CD4-positive, alpha-beta memory T cell (primary cell): Measurements from ENCODE around the gene WIZ. TPM values are rescaled to one million over a fixed set of nuclear protein-coding genes. Genes with fewer than 3 reads are reported as not detected.

Experiments
- CTCF ChIA-PET: fragments of 350-600 bp; sonication (Branson Sonifier 250); formaldehyde crosslinking; loops from one replicate; lab custom pipeline; 2021; ENCODE audit warnings: inconsistent platforms; ENCODE audit not compliant: partially characterized antibody; lab: Charles Lee
- POLR2A ChIA-PET: fragments of 350-600 bp; sonication (Branson Sonifier 250); formaldehyde crosslinking; loops from one replicate; lab custom pipeline; 2021; ENCODE audit not compliant: partially characterized antibody; lab: Charles Lee
- DNase-seq, 5 donors: peaks; one replicate each; pipeline versions ENCODE4 v3.0.0 to v3.0.0-alpha.2; 2020 to 2022; ENCODE audit warnings: mixed read lengths in 1 of 5
- H3K27ac ChIP-seq: one replicate; pipeline ENCODE4 v1.7.0; 2013; ENCODE audit warnings: low read depth, low read length
- H3K27me3 ChIP-seq: 2 replicates; pipeline ENCODE4 v1.7.0; 2013; ENCODE audit warnings: mild to moderate bottlenecking, low read length, moderate library complexity; ENCODE audit not compliant: insufficient read depth
- H3K36me3 ChIP-seq: 2 replicates; pipeline ENCODE4 v1.7.0; 2013; ENCODE audit warnings: mild to moderate bottlenecking, low read length, moderate library complexity; ENCODE audit not compliant: insufficient read depth
- H3K4me1 ChIP-seq: 2 replicates; pipeline ENCODE4 v1.7.0; 2013; ENCODE audit warnings: mild to moderate bottlenecking, low read length, moderate library complexity; ENCODE audit not compliant: insufficient read depth
- H3K4me3 ChIP-seq, 2 donors: one replicate each; pipeline ENCODE4 v1.7.0; 2013; ENCODE audit warnings: low read length in 2 of 2, mild to moderate bottlenecking in 1 of 2
- H3K9me3 ChIP-seq, 2 donors: one replicate each; pipeline ENCODE4 v1.7.0; 2013; ENCODE audit warnings: low read length in 2 of 2, control low read depth in 1 of 2; ENCODE audit not compliant: control insufficient read depth in 1 of 2
- H3K27ac Mint-ChIP-seq, 7 donors: one replicate each; pipeline ENCODE4 v1.8.0; 2020 to 2021; ENCODE audit warnings: mixed read lengths in 7 of 7, mild to moderate bottlenecking in 6 of 7, inconsistent platforms in 3 of 7, moderate library complexity in 3 of 7
- H3K27me3 Mint-ChIP-seq, 2 donors: one replicate each; pipeline ENCODE4 v1.8.0; 2020 to 2021; ENCODE audit warnings: mixed read lengths in 2 of 2
- H3K36me3 Mint-ChIP-seq, 2 donors: one replicate each; pipeline ENCODE4 v1.8.0; 2020 to 2021; ENCODE audit warnings: mixed read lengths in 2 of 2, inconsistent platforms in 1 of 2, mild to moderate bottlenecking in 1 of 2
- H3K4me1 Mint-ChIP-seq, 4 donors: one replicate each; pipeline ENCODE4 v1.8.0; 2020 to 2021; ENCODE audit warnings: mixed read lengths in 4 of 4, mild to moderate bottlenecking in 1 of 4
- H3K4me3 Mint-ChIP-seq, 8 donors: one replicate each; pipeline ENCODE4 v1.8.0; 2020 to 2021; ENCODE audit warnings: mixed read lengths in 8 of 8, mild to moderate bottlenecking in 7 of 8, moderate library complexity in 6 of 8, inconsistent platforms in 3 of 8
- H3K9me3 Mint-ChIP-seq, 8 donors: one replicate each; pipeline ENCODE4 v1.8.0; 2020 to 2021; ENCODE audit warnings: mixed read lengths in 8 of 8, mild to moderate bottlenecking in 5 of 8, inconsistent platforms in 3 of 8, moderate library complexity in 1 of 8
- intact Hi-C: fragments of 100-400 bp; cut with micrococcal nuclease; formaldehyde crosslinking; loops from one replicate; pipeline ENCODE4 v1.15.1; 2023
- polyA plus RNA-seq, 2 donors: library from polyadenylated mRNA; unstranded; fragments of 300-500 nt; fragmentation: Illumina TruSeq; gene quantifications; one replicate each; pipeline ENCODE4 v1.2.3, GENCODE V29; 2021
- total RNA-seq, 2 experiments: library from RNA; stranded (reverse); gene quantifications; one replicate each; pipeline ENCODE4 v1.2.3, GENCODE V29; 2021

The WIZ gene
- total and polyA plus RNA-seq, 4 experiments from 2014 or later: 0.03 to 30.0 (median 15.6) TPM

DNA sequence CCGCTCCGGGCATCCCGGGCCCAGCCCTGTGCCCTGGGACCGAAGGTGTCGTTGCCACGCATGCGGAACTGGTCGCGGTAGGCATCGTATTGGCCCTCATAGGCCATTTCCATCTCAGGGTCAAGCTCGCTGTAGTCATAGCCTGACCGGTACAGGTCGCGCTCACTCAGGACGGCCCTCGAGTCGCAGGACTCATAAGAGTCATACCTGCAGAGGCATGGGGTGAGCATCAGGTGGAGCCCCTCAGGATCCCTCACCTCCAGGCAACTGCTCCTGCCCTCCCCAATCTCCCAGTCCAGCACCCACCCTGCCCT is 48.4 kb downstream of the WIZ start:
- Mint-ChIP-seq H3K36me3 (peaks cover 34 to 67% of the 10 kb centered on the region in 2 donors), H3K4me3 (no peak overlapping the region), H3K4me1 (peaks cover 11 to 31% (median 21%) of the 10 kb centered on the region in 4 donors), H3K27ac (no peak overlapping the region), H3K27me3 (no peaks in the 10 kb centered on the region), H3K9me3 (peaks cover 0 to 2% (median 0%) of the 10 kb centered on the region in 8 donors)
- ChIA-PET POLR2A (interaction anchor here (0.9 to 2.3 kb wide), 2 partner anchors 17 to 22 kb away, joined by 3 to 8 read pairs; partner anchors contain the start of genes AKAP8 and AKAP8L), CTCF (interaction anchor here (2.3 kb wide), 1 partner anchor 18 kb away, joined by 6 read pairs; the partner anchor contains the start of gene AKAP8L)
- DNase-seq: no peak
- no peak overlapping the region for H3K27ac ChIP-seq
- peaks cover 77% of the 10 kb centered on the region for H3K36me3 ChIP-seq
- H3K9me3 ChIP-seq: no peaks in the 10 kb centered on the region
- H3K27me3 ChIP-seq: no peaks in the 10 kb centered on the region
- no peak overlapping the region for H3K4me3 ChIP-seq
- no peaks in the 10 kb centered on the region for H3K4me1 ChIP-seq
- intact Hi-C loops: no loop called here

- H3K36me3 Mint-ChIP-seq: peaks cover 39 to 68% of the 10 kb centered on the region in 2 donors
Observed at GRCh38 chr19:15400521-15401396, 49.0 kb downstream of the WIZ start.

DNA sequence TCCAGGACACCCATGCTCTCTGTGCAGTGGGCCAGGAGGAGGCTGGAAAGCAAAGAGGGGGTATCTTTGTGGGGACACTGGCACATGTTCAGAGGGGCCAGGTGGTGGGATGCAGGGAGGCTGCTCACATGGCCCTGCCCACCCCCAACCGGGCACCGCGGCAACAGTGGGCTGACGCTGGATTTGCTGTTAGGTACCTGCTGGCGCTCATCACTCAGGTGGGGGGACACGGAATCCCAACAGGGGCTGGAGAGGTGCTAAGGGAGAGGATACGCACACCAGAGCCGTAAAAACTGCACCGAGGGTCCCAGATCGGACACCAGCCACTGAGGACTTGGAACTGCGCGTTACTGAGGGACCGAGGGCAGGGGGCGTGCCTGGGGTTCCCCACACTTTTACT is 50.1 kb downstream of the WIZ start:
- intact Hi-C loops: no loop called here
- Histone ChIP-seq H3K36me3 (peaks cover 74% of the 10 kb centered on the region), H3K27ac (no peak overlapping the region), H3K27me3 (no peaks in the 10 kb centered on the region), H3K4me3 (no peak overlapping the region), H3K9me3 (no peaks in the 10 kb centered on the region), H3K4me1 (no peaks in the 10 kb centered on the region)
- Mint-ChIP-seq H3K4me3 (no peak overlapping the region), H3K36me3 (peaks cover 35 to 66% of the 10 kb centered on the region in 2 donors), H3K9me3 (no peaks in the 10 kb centered on the region), H3K4me1 (peaks cover 6 to 21% (median 13%) of the 10 kb centered on the region in 4 donors), H3K27ac (no peak overlapping the region), H3K27me3 (no peaks in the 10 kb centered on the region)
- ChIA-PET CTCF (no interaction called here), POLR2A (no interaction called here)
- no peak for DNase-seq

More at GRCh38 chr19:15400521-15401396, 49.0 kb downstream of the WIZ start:
- Histone ChIP-seq H3K9me3 (no peaks in the 10 kb centered on the region), H3K4me1 (no peaks in the 10 kb centered on the region), H3K27ac (no peak overlapping the region), H3K4me3 (no peak overlapping the region), H3K27me3 (no peaks in the 10 kb centered on the region), H3K36me3 (peaks cover 76% of the 10 kb centered on the region)
- ChIA-PET POLR2A (interaction anchor here (0.9 to 1.0 kb wide), 2 partner anchors 18 to 24 kb away, joined by 3 read pairs; partner anchors contain the start of gene AKAP8L), CTCF (interaction anchor here (2.3 kb wide), 1 partner anchor 18 kb away, joined by 6 read pairs; the partner anchor contains the start of gene AKAP8L)
- no peak for DNase-seq
- H3K4me1 Mint-ChIP-seq: peaks cover 9 to 28% (median 19%) of the 10 kb centered on the region in 4 donors
- no peaks in the 10 kb centered on the region for H3K9me3 Mint-ChIP-seq
- intact Hi-C loops: no loop called here
- H3K27ac Mint-ChIP-seq: peak overlapping the region in 1 of 7 donors; percentile 46
- no peaks in the 10 kb centered on the region for H3K27me3 Mint-ChIP-seq
- no peak overlapping the region for H3K4me3 Mint-ChIP-seq

DNA sequence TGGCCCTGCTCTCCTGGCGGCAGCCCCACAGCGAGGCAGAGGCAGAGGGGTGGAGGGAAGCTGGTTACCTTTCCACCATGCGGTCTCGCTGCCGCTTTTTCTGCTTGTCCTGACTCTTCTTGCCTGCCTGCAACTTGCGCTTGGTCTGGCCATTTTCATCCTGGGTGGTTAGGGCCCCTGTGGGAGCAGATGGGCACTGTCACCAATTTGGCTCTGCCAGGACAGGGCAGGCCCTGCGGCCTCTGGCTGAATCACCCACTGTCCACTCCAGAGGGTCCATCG is 50.6 kb downstream of the WIZ start:
- peaks cover 74% of the 10 kb centered on the region for H3K36me3 ChIP-seq
- H3K9me3 ChIP-seq: no peaks in the 10 kb centered on the region
- no peaks in the 10 kb centered on the region for H3K4me1 ChIP-seq
- no peak overlapping the region for H3K27ac ChIP-seq
- CTCF ChIA-PET: no interaction called here
- no peaks in the 10 kb centered on the region for H3K9me3 Mint-ChIP-seq
- no peaks in the 10 kb centered on the region for H3K27me3 ChIP-seq
- no peaks in the 10 kb centered on the region for H3K27me3 Mint-ChIP-seq
- H3K4me3 ChIP-seq: no peak overlapping the region
- peaks cover 1 to 16% (median 10%) of the 10 kb centered on the region in 4 donors for H3K4me1 Mint-ChIP-seq
- no peak overlapping the region for H3K4me3 Mint-ChIP-seq
- no peak overlapping the region for H3K27ac Mint-ChIP-seq
- peaks cover 32 to 65% of the 10 kb centered on the region in 2 donors for H3K36me3 Mint-ChIP-seq
- intact Hi-C loops: no loop called here
- DNase-seq: no peak
- POLR2A ChIA-PET: interaction anchor here (0.8 kb wide), 1 partner anchor 20 kb away, joined by 3 read pairs; no protein-coding TSS in a partner anchor

DNA sequence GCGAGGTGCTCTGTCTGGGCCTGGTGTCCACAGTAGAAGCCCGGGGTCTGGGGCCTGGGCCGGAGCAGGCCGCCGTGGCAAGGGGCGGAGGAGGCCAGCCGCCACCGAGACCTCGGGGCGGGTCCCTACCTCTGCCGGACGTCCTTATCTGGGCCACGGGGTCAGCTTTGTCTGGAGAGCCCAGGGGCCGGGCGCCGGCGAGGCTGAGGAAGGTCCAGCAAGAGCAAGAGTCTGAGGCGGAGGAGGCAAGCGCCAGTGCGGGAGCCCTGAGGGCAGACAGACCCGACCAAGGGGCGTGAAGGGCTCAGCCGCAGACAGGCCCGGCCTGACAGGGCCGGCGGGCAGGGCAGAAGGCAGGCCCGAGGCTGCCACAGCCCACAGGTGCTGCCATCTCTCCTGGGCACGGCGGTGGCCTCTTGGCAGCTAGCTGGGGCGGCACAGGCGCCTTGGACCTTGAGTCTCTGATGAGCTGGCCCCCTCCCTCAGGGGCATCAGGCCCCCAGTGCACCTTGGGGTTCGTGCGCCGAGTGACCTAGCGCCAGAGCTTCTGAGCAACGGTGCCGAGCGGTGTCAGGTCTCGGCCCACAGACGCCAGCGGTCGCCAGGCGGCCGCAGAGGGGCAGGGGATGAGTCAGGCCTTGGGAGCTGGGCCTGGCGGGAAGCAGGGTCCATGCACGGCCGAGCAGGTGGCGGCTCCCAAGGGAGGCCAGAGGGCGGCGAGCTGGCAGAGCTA is 51.1 kb downstream of the WIZ start:
- Histone ChIP-seq H3K9me3 (no peaks in the 10 kb centered on the region), H3K4me3 (no peak overlapping the region), H3K36me3 (peaks cover 73% of the 10 kb centered on the region), H3K4me1 (no peaks in the 10 kb centered on the region), H3K27me3 (no peaks in the 10 kb centered on the region), H3K27ac (no peak overlapping the region)
- peaks cover 4 to 16% (median 8%) of the 10 kb centered on the region in 4 donors for H3K4me1 Mint-ChIP-seq
- no peak overlapping the region for H3K27ac Mint-ChIP-seq
- POLR2A ChIA-PET: interaction anchor here (0.8 kb wide), 1 partner anchor 20 kb away, joined by 3 read pairs; no protein-coding TSS in a partner anchor
- H3K4me3 Mint-ChIP-seq: no peak overlapping the region
- H3K36me3 Mint-ChIP-seq: peaks cover 29 to 68% of the 10 kb centered on the region in 2 donors
- no peak for DNase-seq
- H3K27me3 Mint-ChIP-seq: no peaks in the 10 kb centered on the region
- H3K9me3 Mint-ChIP-seq: no peaks in the 10 kb centered on the region
- CTCF ChIA-PET: interaction anchor here (2.0 kb wide), 1 partner anchor 20 kb away, joined by 7 read pairs; the partner anchor contains the start of gene AKAP8L
- intact Hi-C loops: no loop called here

DNA sequence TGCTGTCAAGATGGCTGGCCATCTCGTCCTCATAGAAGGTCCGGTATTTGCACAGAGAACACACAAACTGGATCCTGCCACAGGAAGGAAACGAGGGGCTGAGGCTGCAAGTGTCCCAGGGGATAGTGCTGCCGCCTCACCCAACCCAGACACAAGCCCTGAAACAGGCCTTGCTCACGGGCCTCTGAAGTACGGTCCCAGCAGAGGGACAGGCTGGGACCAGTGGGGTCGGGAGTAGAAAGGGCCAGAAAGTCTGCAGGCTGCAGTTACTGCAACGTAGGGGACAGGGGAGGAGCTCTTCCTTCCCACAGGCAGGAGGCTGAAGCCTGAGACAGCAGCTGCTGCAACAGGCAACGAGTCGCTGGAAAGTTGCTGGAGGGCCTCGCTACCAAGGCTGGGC is 52.0 kb downstream of the WIZ start:
- H3K9me3 ChIP-seq: no peaks in the 10 kb centered on the region
- H3K4me1 ChIP-seq: no peaks in the 10 kb centered on the region
- Mint-ChIP-seq H3K27me3 (no peaks in the 10 kb centered on the region), H3K27ac (peak overlapping the region in 1 of 7 donors; percentile 18), H3K36me3 (peaks cover 32 to 69% of the 10 kb centered on the region in 2 donors), H3K9me3 (no peaks in the 10 kb centered on the region), H3K4me1 (peaks cover 4 to 9% (median 6%) of the 10 kb centered on the region in 4 donors), H3K4me3 (no peak overlapping the region)
- no peaks in the 10 kb centered on the region for H3K27me3 ChIP-seq
- peaks cover 64% of the 10 kb centered on the region for H3K36me3 ChIP-seq
- no peak for DNase-seq
- intact Hi-C loops: no loop called here
- ChIA-PET POLR2A (no interaction called here), CTCF (interaction anchor here (1.2 to 2.0 kb wide), 2 partner anchors 20 to 21 kb away, joined by 3 to 7 read pairs; partner anchors contain the start of gene AKAP8L)
- no peak overlapping the region for H3K27ac ChIP-seq
- no peak overlapping the region for H3K4me3 ChIP-seq

DNA sequence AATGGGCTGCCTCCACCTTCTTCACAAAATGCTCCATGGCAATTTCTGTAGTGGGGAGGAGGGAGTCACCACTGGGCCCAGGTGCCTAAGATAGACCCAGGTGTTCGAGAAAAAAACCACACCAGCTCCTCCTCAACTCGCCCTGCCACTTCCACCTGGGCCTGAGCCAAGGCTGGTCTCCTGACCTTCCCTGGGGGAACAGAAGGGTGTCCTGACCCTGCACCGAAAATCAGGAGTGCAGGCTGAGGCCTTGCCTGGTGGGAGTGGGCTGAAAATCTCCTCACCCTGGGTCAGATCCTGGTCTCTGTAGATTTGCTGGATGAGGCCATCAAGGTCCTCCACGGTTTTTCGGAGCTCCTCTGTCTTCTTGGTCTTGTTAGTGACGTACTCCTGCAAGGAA is 52.5 kb downstream of the WIZ start:
- DNase-seq: no peak
- Mint-ChIP-seq H3K4me3 (no peak overlapping the region), H3K27me3 (no peaks in the 10 kb centered on the region), H3K9me3 (no peaks in the 10 kb centered on the region), H3K27ac (peak overlapping the region in 3 of 7 donors; percentile 3 to 55 (median 18)), H3K4me1 (peaks cover 4 to 7% (median 5%) of the 10 kb centered on the region in 4 donors), H3K36me3 (peaks cover 33 to 65% of the 10 kb centered on the region in 2 donors)
- CTCF ChIA-PET: interaction anchor here (1.2 to 2.0 kb wide), 2 partner anchors 19 to 22 kb away, joined by 3 to 7 read pairs; partner anchors contain the start of gene AKAP8L
- Histone ChIP-seq H3K27ac (no peak overlapping the region), H3K27me3 (no peaks in the 10 kb centered on the region), H3K4me3 (no peak overlapping the region), H3K36me3 (peaks cover 59% of the 10 kb centered on the region), H3K4me1 (no peaks in the 10 kb centered on the region), H3K9me3 (no peaks in the 10 kb centered on the region)
- intact Hi-C loops: no loop called here
- POLR2A ChIA-PET: no interaction called here
